GM12878 (cell line): ENCODE measurements around the gene EFCC1. TPM values are rescaled to one million over a fixed set of nuclear protein-coding genes. Genes with fewer than 3 reads are reported as not detected.

Experiments
- ATAC-seq: fragments of 200-7000 bp; cut with Tn5 transposase; 3 replicates; pipeline ENCODE4 v1.9.1; 2020; ENCODE audit warnings: mild to moderate bottlenecking, moderate library complexity
- BruUV-seq: library from RNA; stranded (reverse); fragments of 400-500 nt; replicated peaks from 2 replicates; lab custom pipeline; 2021; lab: Mats Ljungman, UMichigan
- CTCF ChIA-PET: fragments of 300-600 bp; sonication (Branson Sonifier 250); formaldehyde crosslinking; extraction: SDS; loops from one replicate; lab custom pipeline; 2021; ENCODE audit warnings: inconsistent platforms; lab: Yijun Ruan, JAX
- POLR2A ChIA-PET: fragments of 350-600 bp; formaldehyde crosslinking; extraction: SDS; loops from one replicate; lab custom pipeline; 2021; ENCODE audit warnings: inconsistent platforms; lab: Charles Lee
- RAD21 ChIA-PET: fragments of 300-600 bp; sonication (Branson Sonifier 250); formaldehyde crosslinking; loops from one replicate; lab custom pipeline; 2023; ENCODE audit warnings: antibody characterized with exemption; ENCODE audit not compliant: unreplicated experiment; lab: Charles Lee
- SMC1A ChIA-PET: fragments of 300-600 bp; sonication (Branson Sonifier 250); formaldehyde crosslinking; loops from one replicate; lab custom pipeline; 2023; ENCODE audit not compliant: unreplicated experiment, uncharacterized antibody; lab: Charles Lee
- DNase-seq: peaks from one replicate; pipeline ENCODE4 v3.0.0-alpha.2; 2011; ENCODE audit warnings: low read depth, low spot score
- FAIRE-seq: peaks from 3 replicates; lab custom pipeline; 2011; peaks lifted over from hg19 to GRCh38; lab: Jason Lieb, UNC
- H2AFZ ChIP-seq: 2 replicates; pipeline ENCODE4 v1.6.0; 2011; ENCODE audit warnings: low read depth, low read length, control low read depth; ENCODE audit not compliant: control insufficient read depth
- H3K27ac ChIP-seq: 2 replicates; pipeline ENCODE4 v1.5.1; 2011; ENCODE audit warnings: control low read depth; ENCODE audit not compliant: control insufficient read depth, insufficient read depth
- H3K27me3 ChIP-seq, 2 experiments: replicated peaks in 1 of 2; 2 replicates each; pipeline versions ENCODE4 v1.6.0 to v1.6.1; 2011; ENCODE audit warnings: low read length in 1 of 2; ENCODE audit not compliant: control insufficient read depth in 2 of 2, insufficient read depth in 2 of 2
- H3K36me3 ChIP-seq, 2 experiments: 2 replicates each; pipeline ENCODE4 v1.5.1; 2011; ENCODE audit warnings: low read length in 1 of 2; ENCODE audit not compliant: control insufficient read depth in 2 of 2, insufficient read depth in 2 of 2
- H3K4me1 ChIP-seq: 2 replicates; pipeline ENCODE4 v1.6.1; 2011; ENCODE audit warnings: mild to moderate bottlenecking, low read length, moderate library complexity, mixed read lengths; ENCODE audit not compliant: control insufficient read depth, insufficient read depth
- H3K4me2 ChIP-seq: 2 replicates; pipeline ENCODE4 v1.6.0; 2011; ENCODE audit warnings: control low read depth; ENCODE audit not compliant: control insufficient read depth, insufficient read depth
- H3K4me3 ChIP-seq: fragments of 200-600 bp; sonication (generic); 2 replicates; pipeline ENCODE4 v1.5.1; 2016
- H3K79me2 ChIP-seq: 2 replicates; pipeline ENCODE4 v1.6.0; 2011; ENCODE audit warnings: low read length; ENCODE audit not compliant: control insufficient read depth, insufficient read depth
- H3K9ac ChIP-seq: 2 replicates; pipeline ENCODE4 v1.8.0; 2011; ENCODE audit warnings: low read length, control low read depth, mixed read lengths; ENCODE audit not compliant: control insufficient read depth, insufficient read depth
- H3K9me3 ChIP-seq: replicated peaks from 3 replicates; pipeline ENCODE4 v1.5.1; 2011; ENCODE audit warnings: mild to moderate bottlenecking, low read length; ENCODE audit not compliant: control insufficient read depth, insufficient read depth
- H4K20me1 ChIP-seq: 2 replicates; pipeline ENCODE4 v1.6.0; 2011; ENCODE audit not compliant: control insufficient read depth, insufficient read depth
- BMI1 ChIP-seq: fragments of 450-650 bp; IDR thresholded peaks from 2 replicates; pipeline ENCODE4 v1.6.1; 2016; ENCODE audit warnings: mild to moderate bottlenecking, moderate library complexity, borderline replicate concordance
- CHD2 ChIP-seq: IDR thresholded peaks from 2 replicates; pipeline ENCODE4 v1.6.1; 2011; ENCODE audit warnings: low read depth, low read length, improper control_type of control experiment, borderline replicate concordance
- EZH2 ChIP-seq: IDR thresholded peaks from 2 replicates; pipeline ENCODE4 v1.6.1; 2012; ENCODE audit warnings: low read depth, mild to moderate bottlenecking, control low read depth, inconsistent platforms, low read length, borderline replicate concordance; ENCODE audit not compliant: control insufficient read depth
- MEF2B ChIP-seq: fragments of 450-650 bp; IDR thresholded peaks from 2 replicates; pipeline ENCODE4 v1.6.1; 2018; ENCODE audit warnings: mild to moderate bottlenecking, moderate library complexity; ENCODE audit not compliant: partially characterized antibody, poor library complexity, severe bottlenecking
- MYB ChIP-seq: fragments of 150-350 bp; IDR thresholded peaks from 2 replicates; pipeline ENCODE4 v1.6.1; 2014; ENCODE audit warnings: mild to moderate bottlenecking, low read depth, low read length, borderline replicate concordance
- NR2C2 ChIP-seq: IDR thresholded peaks from 2 replicates; pipeline ENCODE4 v1.6.1; 2011; ENCODE audit warnings: borderline replicate concordance, low read depth; ENCODE audit not compliant: control insufficient read depth, insufficient read length
- POLR2AphosphoS2 ChIP-seq: IDR thresholded peaks from 2 replicates; pipeline ENCODE4 v1.6.1; 2011; ENCODE audit warnings: low read depth, mild to moderate bottlenecking, low read length, improper control_type of control experiment, moderate library complexity
- SIN3A ChIP-seq: IDR thresholded peaks from 2 replicates; pipeline ENCODE4 v1.6.1; 2012; ENCODE audit warnings: low read depth, low read length, improper control_type of control experiment
- SKIL ChIP-seq: fragments of 450-650 bp; IDR thresholded peaks from 2 replicates; pipeline ENCODE4 v1.6.1; 2017; ENCODE audit warnings: mild to moderate bottlenecking, low read depth, inconsistent platforms; ENCODE audit not compliant: poor library complexity, severe bottlenecking
- SMARCA5 ChIP-seq: fragments of 450-650 bp; IDR thresholded peaks from 2 replicates; pipeline ENCODE4 v1.6.1; 2017; ENCODE audit warnings: mild to moderate bottlenecking
- SPI1 ChIP-seq: IDR thresholded peaks from 2 replicates; pipeline ENCODE4 v1.6.1; 2011; ENCODE audit warnings: low read depth, mild to moderate bottlenecking, low read length, moderate library complexity, borderline replicate concordance; ENCODE audit not compliant: insufficient read depth
- YBX1 ChIP-seq: fragments of 450-650 bp; IDR thresholded peaks from 2 replicates; pipeline ENCODE4 v1.6.1; 2016; ENCODE audit warnings: antibody characterized with exemption
- ZNF622 ChIP-seq: fragments of 450-650 bp; IDR thresholded peaks from 2 replicates; pipeline ENCODE4 v1.6.1; 2017; ENCODE audit warnings: mild to moderate bottlenecking, inconsistent platforms
- ZNF687 ChIP-seq: fragments of 450-650 bp; IDR thresholded peaks from 2 replicates; pipeline ENCODE4 v1.6.1; 2017; ENCODE audit warnings: mild to moderate bottlenecking, moderate library complexity
- WGBS: methylation state at CpG from one replicate; pipeline ENCODE4 v1.1.6; 2016; ENCODE audit warnings: low lambda C conversion rate; ENCODE audit not compliant: insufficient replicate concordance, insufficient coverage; ENCODE audit errors: missing lambda C conversion rate; 5-methylcytosine and 5-hydroxymethylcytosine counted together
- in situ Hi-C: fragments of 300-500 bp; cut with MboI; formaldehyde crosslinking; loops from 9 replicates; pipeline ENCODE4 v1.14.3; 2018; ENCODE audit warnings: mixed read lengths
- intact Hi-C: fragments of 100-400 bp; cut with micrococcal nuclease; formaldehyde crosslinking; loops from one replicate; pipeline ENCODE4 v1.14.2; 2022; ENCODE audit not compliant: unreplicated experiment
- polyA plus RNA-seq, 11 experiments: library from polyadenylated mRNA; depleted of rRNA in 4 of 11; unstranded in 6 of 11; stranded (reverse) in 5 of 11; fragments of >200 nt; fragmentation: Nextera tagmentation in 4 of 11; fragmentation: Illumina TruSeq in 1 of 11; extraction: Ambion mirVana in 4 of 11; extraction: Trizol in 1 of 11; gene quantifications; 1 replicate in 1 of 11; 2 replicates in 10 of 11; pipeline versions ENCODE4 v1.2.1 to v1.2.3, GENCODE V29; 2011 to 2016; ENCODE audit warnings: inconsistent platforms in 2 of 11, missing spikeins in 2 of 11, low read depth in 1 of 11
- total RNA-seq, 4 experiments: library from RNA; depleted of rRNA in 3 of 4; stranded (reverse); fragments of >200 nt in 3 of 4; fragmentation: Illumina TruSeq in 1 of 4; extraction: Trizol in 1 of 4; gene quantifications; 2 replicates each; pipeline versions ENCODE4 v1.2.1 to v1.2.3, GENCODE V29; 2013 to 2021

EFCC1 gene
- total and polyA plus RNA-seq, 10 of the 15 experiments (the other 5 are each of a cell fraction or from before 2014, with no cell fraction given): not detected

GRCh38 chr3:129033633-129034321, 32.7 kb downstream of the EFCC1 start:
- CTCF ChIA-PET: interaction anchor here (1.2 kb wide), 1 partner anchor 20 kb away, joined by 3 read pairs; no protein-coding TSS in a partner anchor
- RAD21 ChIA-PET: no interaction called here
- no peak for FAIRE-seq
- intact Hi-C loops (no loop called here), in situ Hi-C loops (no loop called here)
- H2AFZ ChIP-seq: no peak overlapping the region
- no peaks in the 10 kb centered on the region for H3K36me3 ChIP-seq
- no peak overlapping the region for H3K4me3 ChIP-seq
- no peaks in the 10 kb centered on the region; the same call in 2 of the 3 replicates for H3K9me3 ChIP-seq
- TF ChIP-seq CHD2 (no peak), MYB (no peak), ZNF687 (no peak), YBX1 (no peak), MEF2B (no peak), ZNF622 (no peak), SPI1 (no peak), NR2C2 (no peak), SKIL (no peak), POLR2AphosphoS2 (no peak), SIN3A (no peak), SMARCA5 (no peak), EZH2 (no peak), BMI1 (no peak)
- no peak overlapping the region for H3K9ac ChIP-seq
- no peak overlapping the region for H3K27ac ChIP-seq
- SMC1A ChIA-PET: no interaction called here
- POLR2A ChIA-PET: no interaction called here
- no peak for DNase-seq
- no TSS peak for BruUV-seq
- no peak for ATAC-seq
- H3K27me3 ChIP-seq: no peaks in the 10 kb centered on the region; a peak in 2 of 4 replicates
- no peaks in the 10 kb centered on the region for H3K79me2 ChIP-seq
- 51% methylated on average over 12 of the region's 12 CpGs for WGBS
- H4K20me1 ChIP-seq: no peaks in the 10 kb centered on the region
- H3K4me1 ChIP-seq: no peaks in the 10 kb centered on the region
- H3K4me2 ChIP-seq: no peak overlapping the region
